ENCODE data around the gene TPR. TPM values are rescaled to one million over a fixed set of nuclear protein-coding genes. Genes with fewer than 3 reads are reported as not detected.

Gene TPR
- 100 to 1,000 TPM in 2 of 3 donors, 10 to 100 TPM in 1; 96.8 to 137 (median 116) TPM for total RNA-seq
- total RNA-seq (2013): 141 TPM

DNA sequence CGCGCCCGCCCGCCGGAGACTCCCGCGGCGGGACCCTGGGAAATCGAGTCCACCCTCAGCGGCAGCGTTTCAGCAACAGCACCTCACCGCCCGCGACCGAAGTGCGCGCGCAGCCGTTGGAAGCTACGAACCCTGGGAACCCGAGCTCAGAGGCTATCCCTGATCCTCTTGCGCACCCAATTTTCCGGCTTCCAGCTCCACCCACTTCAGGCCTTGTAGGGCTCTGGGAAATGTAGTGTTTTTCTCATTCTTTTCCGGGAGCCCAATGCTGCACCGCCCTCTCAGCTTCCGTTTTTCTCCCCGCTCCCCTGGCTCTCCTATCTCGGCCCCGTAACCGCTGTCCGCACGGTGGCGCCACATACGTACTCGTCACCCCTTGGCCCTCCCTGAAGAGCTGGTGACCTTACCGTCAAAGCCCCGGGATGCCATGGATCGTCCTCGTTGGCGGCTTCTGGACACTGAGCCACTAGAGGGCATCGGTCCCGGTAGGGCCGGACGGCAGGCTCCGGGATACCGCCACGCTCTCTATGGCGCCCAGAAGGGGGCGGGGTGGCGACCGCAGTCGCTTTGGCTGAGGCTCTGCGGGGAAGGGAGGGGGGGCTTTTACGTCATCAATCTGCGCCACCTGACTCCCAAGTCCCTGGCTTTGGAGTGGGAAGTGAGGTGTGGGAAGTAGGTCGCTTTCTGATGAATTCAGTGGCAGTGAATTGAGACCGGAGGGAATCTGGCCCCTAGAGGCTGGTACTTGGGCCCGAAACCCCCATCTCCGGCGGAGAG is at the start of gene TPR, which contains the start of gene ODR4:
TPR (minus strand) TSS at position 102 of the 777 bp plus-strand sequence. CDS start 225 bp downstream, outside the sequence.
ODR4 (plus strand) TSS at position 687 of the 777 bp plus-strand sequence. CDS start 3,948 bp downstream, outside the sequence.
- peak; percentile 92 to 98 for DNase-seq
- ATAC-seq: peak; percentile 77 to 90 (median 81)
- no peaks in the 10 kb centered on the region for H3K27me3 ChIP-seq (ENCODE audit: control insufficient read depth, insufficient read depth, low read length)
- peaks cover 8% of the 10 kb centered on the region for H3K36me3 Mint-ChIP-seq
- H3K27ac Mint-ChIP-seq: peak within 1 kb of the TSS; percentile 90
- H3K27me3 Mint-ChIP-seq (ENCODE audit: low read depth in 2 of 2): no peaks in the 10 kb centered on the region
- H3K4me3 ChIP-seq (ENCODE audit: low read length): peak within 1 kb of the TSS; percentile 94
- TF ChIP-seq, protein P1, sequence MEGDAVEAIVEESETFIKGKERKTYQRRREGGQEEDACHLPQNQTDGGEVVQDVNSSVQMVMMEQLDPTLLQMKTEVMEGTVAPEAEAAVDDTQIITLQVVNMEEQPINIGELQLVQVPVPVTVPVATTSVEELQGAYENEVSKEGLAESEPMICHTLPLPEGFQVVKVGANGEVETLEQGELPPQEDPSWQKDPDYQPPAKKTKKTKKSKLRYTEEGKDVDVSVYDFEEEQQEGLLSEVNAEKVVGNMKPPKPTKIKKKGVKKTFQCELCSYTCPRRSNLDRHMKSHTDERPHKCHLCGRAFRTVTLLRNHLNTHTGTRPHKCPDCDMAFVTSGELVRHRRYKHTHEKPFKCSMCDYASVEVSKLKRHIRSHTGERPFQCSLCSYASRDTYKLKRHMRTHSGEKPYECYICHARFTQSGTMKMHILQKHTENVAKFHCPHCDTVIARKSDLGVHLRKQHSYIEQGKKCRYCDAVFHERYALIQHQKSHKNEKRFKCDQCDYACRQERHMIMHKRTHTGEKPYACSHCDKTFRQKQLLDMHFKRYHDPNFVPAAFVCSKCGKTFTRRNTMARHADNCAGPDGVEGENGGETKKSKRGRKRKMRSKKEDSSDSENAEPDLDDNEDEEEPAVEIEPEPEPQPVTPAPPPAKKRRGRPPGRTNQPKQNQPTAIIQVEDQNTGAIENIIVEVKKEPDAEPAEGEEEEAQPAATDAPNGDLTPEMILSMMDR (IDR thresholded peaks at IDR 0.05): peak; percentile 85
- under 1% methylated on average over 60 of the region's 60 CpGs for whole genome bisulfite sequencing (ENCODE audit: insufficient coverage)
- H3K9me3 ChIP-seq (ENCODE audit: control insufficient read depth, insufficient read depth, low read length): no peaks in the 10 kb centered on the region
- peak within 1 kb of the TSS; percentile 91 for H3K4me3 Mint-ChIP-seq
- no peaks in the 10 kb centered on the region for H3K9me3 Mint-ChIP-seq
- H3K4me1 Mint-ChIP-seq: peaks cover 33 to 37% of the 10 kb centered on the region in 2 donors
- peak within 1 kb of the TSS; percentile 94 for H3K27ac ChIP-seq (ENCODE audit: low read length)
- peaks cover 10% of the 10 kb centered on the region for H3K4me1 ChIP-seq (ENCODE audit: control insufficient read depth, insufficient read depth, low read length)
- intact Hi-C loops (cut with micrococcal nuclease): loop anchor here (10.0 kb wide), 2 partner anchors 1061 to 1991 kb away; partner anchors contain the start of genes C1orf21 and IVNS1ABP
- H3K36me3 ChIP-seq (ENCODE audit: control insufficient read depth, insufficient read depth, low read length): peaks cover 23% of the 10 kb centered on the region

DNA sequence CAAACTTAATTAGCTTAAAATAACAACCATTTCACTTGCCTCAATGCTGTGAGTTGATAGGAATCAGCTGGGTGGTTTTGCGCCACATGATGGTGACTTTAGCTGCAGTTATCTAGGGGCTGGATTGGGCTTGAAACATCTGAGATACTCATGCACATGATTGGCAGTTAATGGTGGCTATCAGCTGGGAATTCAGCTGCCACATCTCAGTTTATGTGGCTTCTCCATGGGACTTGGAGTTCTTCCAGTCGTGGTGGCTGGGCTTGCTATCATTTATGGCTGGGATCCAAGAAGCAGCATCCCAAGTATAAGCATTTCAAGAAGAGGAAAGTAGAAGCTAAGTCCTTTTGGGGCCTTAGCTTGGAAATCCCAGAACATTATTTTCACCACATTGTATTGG is 49.5 kb upstream of the TPR start:
- intact Hi-C loops (cut with micrococcal nuclease): no loop called here
- Histone ChIP-seq H3K27ac (ENCODE audit: low read length) (no peak overlapping the region), H3K4me3 (ENCODE audit: low read length) (no peak overlapping the region), H3K27me3 (ENCODE audit: control insufficient read depth, insufficient read depth, low read length) (no peaks in the 10 kb centered on the region), H3K4me1 (ENCODE audit: control insufficient read depth, insufficient read depth, low read length) (no peaks in the 10 kb centered on the region), H3K36me3 (ENCODE audit: control insufficient read depth, insufficient read depth, low read length) (peaks cover 9% of the 10 kb centered on the region), H3K9me3 (ENCODE audit: control insufficient read depth, insufficient read depth, low read length) (no peaks in the 10 kb centered on the region)
- Mint-ChIP-seq H3K36me3 (peaks cover 5% of the 10 kb centered on the region), H3K27me3 (ENCODE audit: low read depth in 2 of 2) (no peaks in the 10 kb centered on the region), H3K4me1 (no peaks in the 10 kb centered on the region), H3K27ac (no peak overlapping the region), H3K9me3 (no peaks in the 10 kb centered on the region), H3K4me3 (no peak overlapping the region)
- no peak for DNase-seq
- 87% methylated on average over 2 of the region's 2 CpGs for WGBS (ENCODE audit: insufficient coverage)
- ATAC-seq: no peak
- TF ChIP-seq, protein P1 (IDR thresholded peaks at IDR 0.05): no peak

DNA sequence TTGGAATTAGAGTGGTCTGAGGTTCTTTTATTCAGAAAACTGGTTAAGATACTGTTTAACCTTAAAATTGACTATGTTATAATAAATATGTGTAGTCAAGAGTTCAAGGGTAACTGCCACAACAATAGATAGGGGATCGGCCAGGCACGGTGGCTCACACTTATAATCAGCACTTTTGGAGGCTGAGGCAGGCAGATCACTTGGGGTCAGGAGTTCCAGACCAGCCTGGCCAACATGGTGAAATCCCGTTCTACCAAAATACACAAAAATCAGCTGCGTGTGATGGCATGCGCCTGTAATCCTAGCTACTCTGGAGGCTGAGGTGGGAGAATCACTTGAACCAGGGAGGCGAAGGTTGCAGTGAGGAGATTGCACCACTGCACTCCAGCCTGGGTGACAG is 46.4 kb upstream of the TPR start:
- H3K9me3 ChIP-seq (ENCODE audit: control insufficient read depth, insufficient read depth, low read length): no peaks in the 10 kb centered on the region
- Mint-ChIP-seq H3K9me3 (no peaks in the 10 kb centered on the region), H3K27ac (no peak overlapping the region), H3K4me3 (no peak overlapping the region), H3K27me3 (ENCODE audit: low read depth in 2 of 2) (no peaks in the 10 kb centered on the region), H3K4me1 (no peaks in the 10 kb centered on the region), H3K36me3 (peaks cover 12% of the 10 kb centered on the region)
- TF ChIP-seq, protein P1 (IDR thresholded peaks at IDR 0.05): no peak
- no peaks in the 10 kb centered on the region for H3K4me1 ChIP-seq (ENCODE audit: control insufficient read depth, insufficient read depth, low read length)
- intact Hi-C loops (cut with micrococcal nuclease): no loop called here
- H3K27ac ChIP-seq (ENCODE audit: low read length): no peak overlapping the region
- DNase-seq: no peak
- H3K27me3 ChIP-seq (ENCODE audit: control insufficient read depth, insufficient read depth, low read length): no peaks in the 10 kb centered on the region
- peaks cover 20% of the 10 kb centered on the region for H3K36me3 ChIP-seq (ENCODE audit: control insufficient read depth, insufficient read depth, low read length)
- no peak for ATAC-seq
- WGBS (ENCODE audit: insufficient coverage): 97% methylated on average over 5 of the region's 6 CpGs
- no peak overlapping the region for H3K4me3 ChIP-seq (ENCODE audit: low read length)

Measured in natural killer cell (primary cell).